GM19395 (cell line): ENCODE data around the gene ZNG1B.
"Not testable (repeated sequence)": the region's sequence is repeated elsewhere in the genome, so short reads cannot be mapped to it uniquely, and the experiment has no call there.

Experiments used
- ATAC-seq: cut with Tn5 transposase; IDR thresholded peaks from one replicate; pipeline ENCODE4 v1.9.1; 2021; ENCODE audit warnings: mild to moderate bottlenecking, moderate library complexity; ENCODE audit not compliant: unreplicated experiment

Gene ZNG1B

DNA sequence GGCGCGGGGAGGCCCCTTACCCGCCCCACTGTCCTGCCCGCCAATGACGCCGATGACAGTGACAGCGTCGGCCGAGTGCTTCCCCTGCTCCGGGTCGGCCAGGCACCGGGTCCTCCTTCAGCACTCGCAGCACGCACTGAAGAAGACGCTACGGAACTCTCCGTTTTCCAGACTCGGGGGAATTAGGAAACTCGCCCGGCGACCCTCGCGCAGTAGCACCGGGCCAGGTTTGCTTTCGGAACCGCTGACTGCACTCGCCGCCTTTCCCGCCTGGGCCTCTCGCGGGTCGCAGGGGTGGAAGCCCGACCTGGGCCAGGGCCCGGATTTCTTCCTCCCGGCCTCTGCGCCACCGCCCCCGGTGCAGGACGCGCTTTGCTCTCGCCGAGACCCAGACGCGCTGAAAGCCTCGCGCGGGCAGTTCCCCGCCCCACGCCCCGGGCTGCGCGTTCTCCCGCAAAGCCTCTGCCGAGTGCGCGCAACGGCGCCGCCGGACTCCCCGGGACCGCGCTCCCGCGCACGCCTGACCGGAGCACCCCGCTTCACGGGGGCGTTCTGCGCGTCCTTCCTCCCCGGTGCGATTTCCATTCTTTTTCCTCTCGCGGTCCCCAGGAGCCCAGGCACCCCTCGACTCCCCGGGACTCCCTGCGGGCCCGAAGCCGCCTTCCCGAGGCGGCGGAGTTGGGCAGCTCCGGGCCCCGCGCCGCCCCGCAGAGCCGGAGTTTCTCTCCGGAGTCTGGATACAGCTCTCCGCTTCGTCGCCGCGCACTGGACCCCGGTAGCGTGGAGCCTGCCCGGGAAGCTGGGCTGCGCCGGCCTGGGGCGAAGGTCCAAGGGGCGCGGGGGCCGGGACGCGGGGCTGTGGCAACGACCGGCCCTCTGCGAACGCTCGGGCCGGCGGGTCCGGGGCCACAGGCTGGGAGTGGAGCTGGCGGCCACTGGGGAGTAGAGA, 65.9 kb downstream of the ZNG1B start:
- ATAC-seq, result not testable (repeated sequence)

DNA sequence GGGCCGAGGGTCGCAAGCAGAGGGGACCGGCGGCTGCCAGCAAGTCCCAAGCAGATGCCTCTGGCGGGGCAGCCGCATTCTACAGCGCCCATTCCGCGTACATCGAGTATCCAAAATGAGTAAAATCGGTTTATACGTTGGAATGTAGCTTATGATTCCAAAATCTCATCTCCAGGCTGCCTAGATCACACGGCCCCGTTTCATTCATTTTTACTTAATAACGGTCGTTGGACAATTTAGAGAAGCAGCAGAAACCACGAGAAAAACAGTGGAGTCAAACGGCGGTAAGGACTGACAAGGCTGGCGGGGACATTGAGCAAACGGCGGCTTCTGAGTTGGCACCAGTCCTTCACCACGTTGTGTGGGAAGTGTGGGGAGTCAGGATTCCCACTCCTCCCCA, 66.6 kb downstream of the ZNG1B start:
- not testable (repeated sequence) for ATAC-seq

- not testable (repeated sequence) for ATAC-seq
Measured at GRCh38 chr2:113507394-113508140, 70.1 kb downstream of the ZNG1B start.

GRCh38 chr2:113508187-113508586, 70.7 kb downstream of the ZNG1B start:
- not testable (repeated sequence) for ATAC-seq

- ATAC-seq, result not testable (repeated sequence)
Measured at GRCh38 chr2:113510913-113511312, 73.4 kb downstream of the ZNG1B start.

- ATAC-seq, result not testable (repeated sequence)
Measured at GRCh38 chr2:113511859-113512258, 74.4 kb downstream of the ZNG1B start.

DNA sequence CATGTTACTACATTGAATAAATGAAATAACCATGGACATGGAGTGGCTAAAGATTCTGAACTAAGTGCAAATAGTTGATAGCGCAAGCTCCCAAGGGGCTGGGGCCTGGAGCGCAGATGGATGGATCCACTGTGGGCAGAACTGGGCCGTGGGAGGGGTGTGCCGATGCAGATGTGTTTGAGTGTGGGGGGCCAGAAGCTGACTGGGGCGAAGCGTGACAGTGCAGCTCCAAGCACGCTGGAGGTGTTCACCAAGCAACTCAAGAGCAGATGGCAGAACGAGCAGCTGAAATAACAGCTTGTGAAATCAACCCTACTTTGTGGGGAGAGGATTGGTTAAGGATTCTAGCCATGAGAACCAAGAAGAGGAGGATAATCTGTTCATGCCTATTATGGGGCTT, 78.0 kb downstream of the ZNG1B start:
- not testable (repeated sequence) for ATAC-seq

- not testable (repeated sequence) for ATAC-seq
Measured at GRCh38 chr2:113515995-113516394, 78.5 kb downstream of the ZNG1B start.

- ATAC-seq, result not testable (repeated sequence)
Measured at GRCh38 chr2:113517025-113517424, 79.5 kb downstream of the ZNG1B start.

DNA sequence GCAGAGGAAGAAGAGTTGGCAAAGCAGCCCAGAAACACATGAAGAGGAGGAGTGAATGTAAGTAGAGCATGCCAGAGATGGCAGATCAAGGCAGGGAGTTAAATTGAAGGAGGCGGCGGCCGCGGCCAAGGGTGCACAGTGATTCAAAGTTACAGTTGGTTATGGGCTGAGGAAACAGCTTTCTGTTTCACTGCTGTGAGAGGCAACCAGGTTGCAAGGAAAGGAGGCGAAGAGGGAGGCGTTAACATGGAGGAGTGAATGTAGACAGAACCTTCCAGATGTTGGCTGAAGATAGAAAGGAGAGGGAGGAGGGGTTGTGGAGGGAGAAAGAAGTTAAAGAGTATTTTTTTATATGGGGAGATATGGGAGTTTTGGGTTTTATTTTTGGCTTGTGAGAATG, 83.3 kb downstream of the ZNG1B start:
- not testable (repeated sequence) for ATAC-seq

DNA sequence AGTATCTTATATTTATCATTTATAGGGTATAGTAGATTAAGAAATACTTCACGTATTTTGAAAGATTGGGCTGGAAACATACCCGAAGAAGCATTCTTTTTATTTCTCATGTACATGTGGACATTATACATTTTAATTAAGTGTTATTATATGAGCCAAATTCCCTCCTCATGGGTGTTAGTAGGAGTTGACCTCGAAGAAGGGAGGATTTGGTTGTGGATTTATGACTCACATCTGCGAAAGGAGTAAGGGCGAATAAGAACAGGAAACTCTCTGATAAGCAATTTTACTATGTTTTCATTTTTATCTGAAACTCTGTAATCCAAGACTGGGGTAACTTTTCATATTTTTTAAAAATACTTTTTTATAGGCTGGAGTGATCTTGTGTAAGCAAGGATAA, 84.0 kb downstream of the ZNG1B start:
- not testable (repeated sequence) for ATAC-seq

DNA sequence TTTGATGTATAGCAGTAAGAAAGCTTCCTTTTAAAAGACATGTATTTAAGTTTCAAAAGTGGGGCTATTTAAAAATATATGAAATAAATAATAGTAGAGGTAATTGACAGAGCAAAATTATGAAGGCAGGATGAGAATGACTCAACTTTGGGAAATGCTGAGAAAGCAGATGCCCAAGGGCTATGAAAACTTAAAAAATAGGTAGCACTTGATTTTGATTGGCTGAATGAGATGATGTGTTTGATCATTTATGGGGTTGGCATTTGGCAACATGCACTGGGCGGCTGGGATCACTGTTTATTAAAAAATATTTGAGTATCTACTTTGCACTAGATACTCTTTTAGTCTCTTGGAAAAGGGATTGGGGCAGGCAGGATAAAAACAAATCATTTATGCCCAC, 87.5 kb downstream of the ZNG1B start:
- not testable (repeated sequence) for ATAC-seq

DNA sequence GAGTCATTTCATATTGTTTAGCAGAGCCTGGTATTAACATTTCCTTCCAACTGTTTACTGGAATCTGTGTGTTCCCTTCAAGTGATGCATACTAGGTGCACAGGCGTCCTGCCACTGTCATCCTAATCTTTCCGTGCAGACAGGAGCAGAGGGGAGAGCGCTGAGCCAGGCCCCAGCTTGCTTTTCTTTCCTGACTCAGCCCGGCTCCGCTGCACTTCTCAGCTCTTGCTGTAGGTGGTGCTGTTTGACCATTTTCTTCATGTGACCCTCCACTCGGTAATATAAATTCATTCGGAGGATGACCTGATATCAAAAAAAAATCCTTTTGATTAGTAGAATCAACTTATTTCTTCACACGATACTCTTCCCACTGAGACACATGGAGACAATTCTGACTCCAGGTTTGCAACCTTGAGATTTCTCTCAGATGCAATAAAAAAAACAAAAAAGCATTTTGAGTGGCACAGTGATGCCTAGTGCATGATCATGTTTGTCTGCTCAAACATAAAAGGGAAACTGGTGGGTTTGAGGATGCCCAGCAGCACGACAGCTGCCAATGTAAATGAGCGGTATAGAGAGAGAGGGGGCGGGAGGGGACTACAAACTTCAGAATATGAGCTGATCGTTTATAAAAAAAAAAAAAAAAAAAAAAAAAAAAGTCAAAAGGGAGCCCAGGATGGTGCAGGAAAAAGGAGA, 90.0 kb downstream of the ZNG1B start:
- ATAC-seq, result peak; percentile 93

GRCh38 chr2:113528126-113528525, 90.6 kb downstream of the ZNG1B start:
- not testable (repeated sequence) for ATAC-seq

DNA sequence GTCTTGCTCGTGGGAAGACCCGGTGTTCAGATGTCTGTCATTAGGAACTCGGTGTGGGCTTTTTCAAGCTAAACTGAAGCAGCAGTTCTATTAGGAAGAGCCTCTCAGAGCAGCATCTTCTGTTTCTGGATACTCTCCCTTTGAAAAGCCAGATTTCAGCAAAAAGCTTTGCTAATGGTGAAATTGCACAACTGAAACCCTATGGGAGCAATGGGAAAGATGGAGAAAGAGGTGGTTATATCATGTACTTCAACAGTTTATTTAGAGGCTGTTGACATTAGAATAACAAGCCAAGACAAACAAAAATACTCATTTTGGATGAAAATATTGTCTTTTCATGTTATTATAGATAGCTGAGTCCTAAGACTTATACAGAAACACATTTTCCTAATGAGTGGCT, 91.4 kb downstream of the ZNG1B start:
- ATAC-seq, result not testable (repeated sequence)

DNA sequence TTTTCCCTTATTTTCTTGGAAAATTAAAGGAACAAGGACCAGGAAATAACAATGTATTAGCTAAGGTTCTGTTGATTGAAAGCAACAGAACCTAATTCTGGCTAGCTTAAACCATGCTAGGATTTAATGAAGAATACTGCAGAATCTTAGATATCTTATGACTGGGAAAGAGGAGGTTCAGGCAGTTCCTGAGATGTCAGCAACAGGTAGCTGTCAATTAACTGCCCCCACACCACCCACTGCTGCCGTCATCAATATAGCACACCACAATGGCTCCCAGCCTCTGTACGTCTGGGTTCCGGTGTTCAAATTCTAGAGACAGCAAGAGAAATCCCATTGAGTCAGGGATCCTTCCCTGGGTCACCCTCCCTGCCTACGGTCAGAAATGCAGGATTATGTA, 95.5 kb downstream of the ZNG1B start:
- not testable (repeated sequence) for ATAC-seq

- ATAC-seq, result not testable (repeated sequence)
Measured at GRCh38 chr2:113536573-113536972, 99.1 kb downstream of the ZNG1B start.

GRCh38 chr2:113540834-113541203, 103.3 kb downstream of the ZNG1B start:
- not testable (repeated sequence) for ATAC-seq

DNA sequence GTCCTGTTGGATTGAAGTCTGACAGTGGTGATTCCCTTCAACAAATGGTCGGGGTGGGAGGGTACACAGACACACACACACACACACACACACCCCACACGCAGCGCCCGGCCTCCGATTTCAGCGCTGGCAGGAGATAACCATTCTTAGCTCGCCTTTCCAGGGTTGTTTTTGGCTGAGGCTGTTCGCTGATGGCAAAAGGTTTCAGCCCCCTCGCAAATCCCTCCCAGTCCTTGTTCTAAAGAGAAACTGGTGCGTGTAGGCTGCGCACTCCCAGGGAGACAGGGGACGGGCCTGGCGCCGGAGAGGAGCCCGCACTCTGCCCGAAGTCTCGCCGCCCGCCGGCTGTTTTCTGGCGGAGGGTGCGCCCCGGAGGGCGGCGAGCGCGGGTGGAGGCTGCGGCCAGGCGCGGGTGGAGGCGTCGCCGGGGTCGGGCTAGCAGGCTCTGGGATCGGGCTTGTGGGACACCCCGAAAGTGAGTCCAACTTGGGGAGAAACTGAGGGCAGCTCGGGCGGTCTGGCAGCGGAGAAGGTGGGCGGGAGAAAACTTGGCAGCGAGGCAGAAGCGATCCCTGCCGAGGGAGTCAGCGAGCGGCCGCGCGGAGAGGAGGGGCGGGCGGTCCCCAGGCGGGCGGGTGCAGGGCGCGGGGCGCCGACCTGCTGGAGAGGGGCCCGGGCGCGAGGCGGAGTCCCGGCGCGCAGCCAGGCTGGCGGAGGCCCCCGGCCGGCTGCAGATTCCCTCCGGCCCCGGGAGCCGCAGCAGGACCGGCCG, 103.9 kb downstream of the ZNG1B start:
- ATAC-seq, result not testable (repeated sequence)

GRCh38 chr2:113541976-113542485, 104.5 kb downstream of the ZNG1B start:
- not testable (repeated sequence) for ATAC-seq
